Testis (tissue), 2 donors: ENCODE measurements around the gene TICAM2.

Experiments
- CTCF ChIP-seq, 3 experiments: fragments of 450-650 bp in 2 of 3; fragments of 200-600 bp in 1 of 3; sonication (generic) in 1 of 3; IDR thresholded peaks; one replicate each; pipeline ENCODE4 v1.5.1; 2016 to 2019; ENCODE audit warnings: antibody characterized with exemption in 3 of 3, mild to moderate bottlenecking in 2 of 3, moderate library complexity in 1 of 3
- POLR2A ChIP-seq: fragments of 450-650 bp; IDR thresholded peaks from one replicate; pipeline ENCODE4 v1.6.1; 2017; ENCODE audit warnings: antibody characterized with exemption, mild to moderate bottlenecking, moderate library complexity

GRCh38 chr5:115583474-115583873 lies 18.8 kb downstream of the TICAM2 start:
- TF ChIP-seq CTCF (IDR thresholded peaks at IDR 0.05) (no peak), POLR2A (no peak)
